Spinal cord (tissue), 10 donors: Measurements from ENCODE around the gene IGLL5. TPM values are rescaled to one million over a fixed set of nuclear protein-coding genes. Genes with fewer than 3 reads are reported as not detected.

Source experiments
- DNase-seq, 6 donors: peaks; one replicate each; pipeline versions ENCODE4 v3.0.0 to v3.0.0-alpha.2; 2013 to 2015; ENCODE audit warnings: low spot score in 6 of 6, low read depth in 4 of 6
- H3K27ac ChIP-seq: one replicate; pipeline ENCODE4 v1.5.1; 2013; ENCODE audit warnings: low read depth, low read length, control low read depth
- H3K27me3 ChIP-seq: one replicate; pipeline ENCODE4 v1.6.1; 2013; ENCODE audit warnings: low read length; ENCODE audit not compliant: control insufficient read depth, insufficient read depth
- H3K36me3 ChIP-seq: one replicate; pipeline ENCODE4 v1.6.1; 2013; ENCODE audit warnings: low read length; ENCODE audit not compliant: control insufficient read depth, insufficient read depth
- H3K4me1 ChIP-seq: one replicate; pipeline ENCODE4 v1.6.1; 2013; ENCODE audit warnings: low read length; ENCODE audit not compliant: control insufficient read depth, insufficient read depth
- H3K4me3 ChIP-seq: one replicate; pipeline ENCODE4 v1.5.1; 2013; ENCODE audit warnings: low read depth, low read length, control low read depth
- H3K9me3 ChIP-seq: one replicate; pipeline ENCODE4 v1.6.1; 2013; ENCODE audit warnings: low read length; ENCODE audit not compliant: control insufficient read depth, insufficient read depth
- WGBS: methylation state at CpG from one replicate; pipeline ENCODE4 v1.1.5; 2013; ENCODE audit warnings: missing lambda C conversion rate; ENCODE audit not compliant: insufficient coverage; 5-methylcytosine and 5-hydroxymethylcytosine counted together
- polyA plus RNA-seq, 2 donors: library from polyadenylated mRNA; unstranded; fragments of 120-200 nt; gene quantifications; one replicate each; pipeline ENCODE4 v1.2.1, GENCODE V29; 2013; ENCODE audit not compliant: insufficient read length in 2 of 2
- total RNA-seq, 2 donors: library from RNA; depleted of rRNA in 1 of 2; stranded (reverse); fragments of 120-200 nt in 1 of 2; fragments of >200 nt in 1 of 2; gene quantifications; one replicate each; pipeline versions ENCODE4 v1.2.3 to v1.2.4, GENCODE V29; 2013 to 2014
- donor health status: healthy.

IGLL5 gene
- total and polyA plus RNA-seq, 4 donors = 0.99 TPM; not detected in 3

- H3K36me3 ChIP-seq = no peaks in the 10 kb centered on the region
- no peaks in the 10 kb centered on the region for H3K4me1 ChIP-seq
- WGBS = 64% methylated on average over 4 of the region's 5 CpGs
- no peak overlapping the region for H3K4me3 ChIP-seq
- no peak for DNase-seq
- H3K27me3 ChIP-seq = no peaks in the 10 kb centered on the region
- H3K9me3 ChIP-seq = no peaks in the 10 kb centered on the region
- H3K27ac ChIP-seq = no peak overlapping the region
Observed at GRCh38 chr22:22849640-22850610, 37.7 kb upstream of the IGLL5 start.

GRCh38 chr22:22851969-22852368 is 35.6 kb upstream of the IGLL5 start:
- DNase-seq = no peak
- Histone ChIP-seq H3K4me3 (no peak overlapping the region), H3K27me3 (no peaks in the 10 kb centered on the region), H3K4me1 (no peaks in the 10 kb centered on the region), H3K9me3 (no peaks in the 10 kb centered on the region), H3K27ac (no peak overlapping the region), H3K36me3 (no peaks in the 10 kb centered on the region)
- WGBS = 88% methylated on average over 3 of the region's 5 CpGs

GRCh38 chr22:22853713-22854112 is 33.9 kb upstream of the IGLL5 start:
- WGBS = 73% methylated on average over 2 of the region's 2 CpGs
- H3K27ac ChIP-seq = no peak overlapping the region

GRCh38 chr22:22854466-22854865 is 33.1 kb upstream of the IGLL5 start:
- DNase-seq = no peak
- no peaks in the 10 kb centered on the region for H3K36me3 ChIP-seq
- WGBS = 81% methylated on average over 8 of the region's 8 CpGs
- no peaks in the 10 kb centered on the region for H3K4me1 ChIP-seq
- H3K9me3 ChIP-seq = no peaks in the 10 kb centered on the region
- H3K27ac ChIP-seq = no peak overlapping the region
- no peaks in the 10 kb centered on the region for H3K27me3 ChIP-seq
- no peak overlapping the region for H3K4me3 ChIP-seq

More at GRCh38 chr22:22853713-22854112, 33.9 kb upstream of the IGLL5 start:
- no peaks in the 10 kb centered on the region for H3K36me3 ChIP-seq
- no peaks in the 10 kb centered on the region for H3K4me1 ChIP-seq
- H3K27me3 ChIP-seq = no peaks in the 10 kb centered on the region
- no peaks in the 10 kb centered on the region for H3K9me3 ChIP-seq
- no peak overlapping the region for H3K4me3 ChIP-seq
- DNase-seq = no peak

- no peak overlapping the region for H3K4me3 ChIP-seq
- no peak overlapping the region for H3K27ac ChIP-seq
- DNase-seq = no peak
- H3K27me3 ChIP-seq = no peaks in the 10 kb centered on the region
- no peaks in the 10 kb centered on the region for H3K4me1 ChIP-seq
- H3K9me3 ChIP-seq = no peaks in the 10 kb centered on the region
- H3K36me3 ChIP-seq = no peaks in the 10 kb centered on the region
- 65% methylated on average over 11 of the region's 13 CpGs for WGBS
Observed at GRCh38 chr22:22855085-22855484, 32.5 kb upstream of the IGLL5 start.

GRCh38 chr22:22855617-22856308 is 31.9 kb upstream of the IGLL5 start:
- H3K4me3 ChIP-seq = no peak overlapping the region
- 77% methylated on average over 4 of the region's 5 CpGs for WGBS
- H3K4me1 ChIP-seq = no peaks in the 10 kb centered on the region
- no peak for DNase-seq
- H3K9me3 ChIP-seq = no peaks in the 10 kb centered on the region
- H3K27me3 ChIP-seq = no peaks in the 10 kb centered on the region
- no peak overlapping the region for H3K27ac ChIP-seq
- no peaks in the 10 kb centered on the region for H3K36me3 ChIP-seq

- DNase-seq = no peak
- H3K36me3 ChIP-seq = no peaks in the 10 kb centered on the region
- no peaks in the 10 kb centered on the region for H3K9me3 ChIP-seq
- H3K27ac ChIP-seq = no peak overlapping the region
- H3K27me3 ChIP-seq = no peaks in the 10 kb centered on the region
- H3K4me3 ChIP-seq = no peak overlapping the region
- no peaks in the 10 kb centered on the region for H3K4me1 ChIP-seq
- 90% methylated on average over 6 of the region's 6 CpGs for WGBS
Observed at GRCh38 chr22:22856364-22856763, 31.3 kb upstream of the IGLL5 start.

- no peaks in the 10 kb centered on the region for H3K27me3 ChIP-seq
Observed at GRCh38 chr22:22856885-22857606, 30.6 kb upstream of the IGLL5 start.

More at GRCh38 chr22:22856885-22857606, 30.6 kb upstream of the IGLL5 start:
- Histone ChIP-seq H3K27ac (no peak overlapping the region), H3K9me3 (no peaks in the 10 kb centered on the region), H3K4me3 (no peak overlapping the region), H3K36me3 (no peaks in the 10 kb centered on the region), H3K4me1 (no peaks in the 10 kb centered on the region)
- DNase-seq = no peak
- WGBS = 92% methylated on average over 5 of the region's 5 CpGs
